K562 (cell line): ENCODE results near the gene BCAS1. TPM values are rescaled to one million over a fixed set of nuclear protein-coding genes. Genes with fewer than 3 reads are reported as not detected.

ENCODE experiments used
- CTCF ChIP-seq, 3 experiments: IDR thresholded peaks in 2 of 3; conservative IDR thresholded peaks in 1 of 3; 2 replicates each; pipeline ENCODE4 v1.5.1; 2011 to 2012; ENCODE audit warnings: low read length in 3 of 3, mild to moderate bottlenecking in 3 of 3, control low read depth in 2 of 3, improper control_type of control experiment in 1 of 3, inconsistent platforms in 1 of 3, low read depth in 1 of 3, mixed read lengths in 1 of 3, moderate library complexity in 1 of 3; ENCODE audit not compliant: insufficient read depth in 2 of 3
- FOS ChIP-seq: IDR thresholded peaks from 3 replicates; pipeline ENCODE4 v1.6.1; 2011; ENCODE audit not compliant: insufficient read length; ENCODE audit errors: extremely low read depth
- FOXP4 ChIP-seq: sonication (generic); formaldehyde crosslinking; IDR thresholded peaks from 2 replicates; pipeline ENCODE4 v1.8.0; 2022; ENCODE audit warnings: mild to moderate bottlenecking, missing genetic modification reagents, borderline replicate concordance
- GTF2F1 ChIP-seq: IDR thresholded peaks from 2 replicates; pipeline ENCODE4 v1.6.1; 2011; ENCODE audit warnings: low read depth, low read length, improper control_type of control experiment
- HMBOX1 ChIP-seq: sonication (generic); IDR thresholded peaks from 2 replicates; pipeline ENCODE4 v1.6.1; 2016
- ID3 ChIP-seq, 2 experiments: fragments of 250-450 bp in 1 of 2; fragments of 450-650 bp in 1 of 2; sonication (Bioruptor Pico) in 1 of 2; IDR thresholded peaks; 2 replicates each; pipeline versions ENCODE4 v1.6.1 to v1.8.0; 2016 to 2021; ENCODE audit warnings: mild to moderate bottlenecking in 2 of 2, moderate library complexity in 2 of 2, missing compliant biosample characterization in 1 of 2, missing genetic modification characterization in 1 of 2
- NEUROD1 ChIP-seq: fragments of 150-350 bp; IDR thresholded peaks from 2 replicates; pipeline ENCODE4 v1.6.1; 2014; ENCODE audit warnings: borderline replicate concordance, low read length, low read depth; ENCODE audit not compliant: partially characterized antibody
- NFE2L1 ChIP-seq: fragments of 450-650 bp; IDR thresholded peaks from 2 replicates; pipeline ENCODE4 v1.6.1; 2016; ENCODE audit warnings: missing genetic modification characterization, low read depth, mild to moderate bottlenecking, missing compliant biosample characterization, moderate library complexity, borderline replicate concordance
- PTTG1 ChIP-seq: fragments of 450-650 bp; IDR thresholded peaks from 2 replicates; pipeline ENCODE4 v1.6.1; 2016; ENCODE audit warnings: low read depth, mild to moderate bottlenecking, missing genetic modification characterization, missing compliant biosample characterization
- SMAD3 ChIP-seq: fragments of 450-650 bp; formaldehyde crosslinking; conservative IDR thresholded peaks from 2 replicates; pipeline ENCODE4 v1.4.0; 2020; ENCODE audit warnings: mild to moderate bottlenecking
- SMARCA4 ChIP-seq: fragments of 450-650 bp; IDR thresholded peaks from 2 replicates; pipeline ENCODE4 v1.6.1; 2016
- TCFL5 ChIP-seq: fragments of 250-450 bp; sonication (Bioruptor Pico); conservative IDR thresholded peaks from 2 replicates; pipeline ENCODE4 v1.6.1; 2021; ENCODE audit warnings: mild to moderate bottlenecking, moderate library complexity, matching md5 sums
- TOE1 ChIP-seq, 2 experiments: fragments of 450-650 bp in 1 of 2; sonication (generic) in 1 of 2; formaldehyde crosslinking in 1 of 2; IDR thresholded peaks; 2 replicates each; pipeline versions ENCODE4 v1.7.1 to v1.8.0; 2016 to 2022; ENCODE audit warnings: borderline replicate concordance in 2 of 2, mild to moderate bottlenecking in 2 of 2, antibody characterized with exemption in 1 of 2, inconsistent platforms in 1 of 2, low read depth in 1 of 2, missing genetic modification reagents in 1 of 2, moderate library complexity in 1 of 2
- TRIM24 ChIP-seq, 2 experiments: fragments of 450-650 bp; IDR thresholded peaks; 2 replicates each; pipeline ENCODE4 v1.6.1; 2016
- U2AF1 ChIP-seq: fragments of 200-400 bp; formaldehyde crosslinking; optimal IDR thresholded peaks from 2 replicates; pipeline ENCODE3; 2017; ENCODE audit warnings: mild to moderate bottlenecking, low read depth, low read length, moderate library complexity
- ZNF408 ChIP-seq: fragments of 250-450 bp; sonication (Bioruptor Pico); IDR thresholded peaks from 2 replicates; pipeline ENCODE4 v1.4.0; 2020; ENCODE audit warnings: low read depth, mild to moderate bottlenecking, moderate library complexity
- polyA plus RNA-seq, 8 experiments: library from polyadenylated mRNA; depleted of rRNA in 4 of 8; stranded (reverse) in 5 of 8; unstranded in 3 of 8; fragments of >200 nt; fragmentation: Nextera tagmentation in 2 of 8; fragmentation: Illumina TruSeq in 1 of 8; extraction: Ambion mirVana in 2 of 8; extraction: Trizol in 1 of 8; gene quantifications; 2 replicates each; pipeline versions ENCODE4 v1.2.1 to v1.2.3, GENCODE V29; 2011 to 2014; ENCODE audit warnings: inconsistent platforms in 1 of 8, missing spikeins in 1 of 8
- total RNA-seq, 7 experiments: library from RNA; depleted of rRNA in 6 of 7; stranded (reverse); fragments of >200 nt in 6 of 7; fragmentation: Illumina TruSeq in 2 of 7; extraction: Trizol in 2 of 7; gene quantifications; 2 replicates each; pipeline versions ENCODE4 v1.2.1 to v1.2.3, GENCODE V29; 2011 to 2021; ENCODE audit warnings: low replicate concordance in 1 of 7

The BCAS1 gene
- total and polyA plus RNA-seq, 9 of the 15 experiments (the other 6 are each of a cell fraction or from before 2014, with no cell fraction given), result 0.18 to 2.3 (median 0.93) TPM

GRCh38 chr20:53934421-53935343, 135.7 kb downstream of the BCAS1 start (continued):
- no peak for TF ChIP-seq ID3 (CRISPR knock-in tag; IDR thresholded peaks at IDR 0.05)
- no peak for TF ChIP-seq ID3 (tag; IDR thresholded peaks at IDR 0.05)
- peak; percentile 44 for TF ChIP-seq HMBOX1
- no peak for TF ChIP-seq U2AF1
- peak in 1 of 2 experiments; percentile 25; a peak in 1 of 4 replicates for TF ChIP-seq TRIM24 (IDR thresholded peaks at IDR 0.05)
- no peak for TF ChIP-seq TCFL5 (CRISPR knock-in tag)
- TF ChIP-seq GTF2F1, result no peak
- no peak for TF ChIP-seq FOXP4 (CRISPR knock-in tag)
- no peak for TF ChIP-seq ZNF408
- TF ChIP-seq PTTG1, result no peak
- no peak for TF ChIP-seq NEUROD1
- no peak for TF ChIP-seq SMAD3 (CRISPR knock-in tag)
- no peak for TF ChIP-seq TOE1 (IDR thresholded peaks at IDR 0.05; ENCODE audit: borderline replicate concordance)
- no peak for TF ChIP-seq TOE1 (CRISPR knock-in tag; IDR thresholded peaks at IDR 0.05; ENCODE audit: borderline replicate concordance, low read depth)
- TF ChIP-seq CTCF (IDR thresholded peaks at IDR 0.05 in 2 of 3, conservative IDR thresholded peaks at IDR 0.05 in 1 of 3; ENCODE audit: insufficient read depth in 2 of 3, low read depth in 1 of 3, low read length in 3 of 3), result no peak
- TF ChIP-seq SMARCA4, result peak; percentile 76
- no peak for TF ChIP-seq NFE2L1 (tag)
- TF ChIP-seq FOS, result no peak
